ENCODE data around the gene ABHD16A. TPM values are rescaled to one million over a fixed set of nuclear protein-coding genes. Genes with fewer than 3 reads are reported as not detected.

ABHD16A gene
- total RNA-seq, 1 experiment from 2014 or later, result 47.2 TPM

- POLR2A ChIA-PET, result no interaction called here
- H3K9me3 ChIP-seq (ENCODE audit: control insufficient read depth, insufficient read depth, low read depth, low read length), result no peaks in the 10 kb centered on the region
- no peak for TF ChIP-seq TCF7L2 (IDR thresholded peaks at IDR 0.05; ENCODE audit: low read depth, low read length)
- no peak for TF ChIP-seq REST (IDR thresholded peaks at IDR 0.05; ENCODE audit: insufficient read depth in 1 of 2, low read depth in 2 of 2, low read length in 1 of 2)
- TF ChIP-seq CTCF (IDR thresholded peaks at IDR 0.05), result no peak
- TF ChIP-seq SIN3A (IDR thresholded peaks at IDR 0.05; ENCODE audit: borderline replicate concordance, insufficient read depth, low read depth, low read length), result no peak
- TF ChIP-seq POLR2AphosphoS5 (IDR thresholded peaks at IDR 0.05; ENCODE audit: low read depth, low read length), result no peak
- no peak for ATAC-seq
- peaks cover 20% of the 10 kb centered on the region for H3K36me3 ChIP-seq (ENCODE audit: control insufficient read depth, insufficient read depth, low read length)
- CTCF ChIA-PET, result no interaction called here
- intact Hi-C loops (cut with micrococcal nuclease; ENCODE audit: unreplicated experiment) (no loop called here), in situ Hi-C loops (cut with HindIII; ENCODE audit: low pct_unique_long_range_greater_than_20kb, low sequenced_read_pairs) (no loop called here)
- H3K27me3 ChIP-seq (ENCODE audit: control insufficient read depth, insufficient read depth, low read length), result no peaks in the 10 kb centered on the region
- no peak for DNase-seq (ENCODE audit: low read depth, low spot score)
- no peak overlapping the region for H3K4me3 ChIP-seq (ENCODE audit: low read depth in 2 of 2, low read length in 2 of 2)
- BruUV-seq (replicated peaks), result no TSS peak
- H3K27ac ChIP-seq (ENCODE audit: low read length), result no peak overlapping the region
- peaks cover 4% of the 10 kb centered on the region; the same call in 1 of the 2 replicates for H3K4me1 ChIP-seq (ENCODE audit: control insufficient read depth, insufficient read depth, low read length)
Measured at GRCh38 chr6:31641370-31641769, 61.8 kb downstream of the ABHD16A start.

- in situ Hi-C loops (cut with HindIII; ENCODE audit: low pct_unique_long_range_greater_than_20kb, low sequenced_read_pairs), result no loop called here
- no peak for DNase-seq (ENCODE audit: low read depth, low spot score)
- peaks cover 22% of the 10 kb centered on the region for H3K36me3 ChIP-seq (ENCODE audit: control insufficient read depth, insufficient read depth, low read length)
Measured at GRCh38 chr6:31640612-31641011, 62.5 kb downstream of the ABHD16A start.

More at GRCh38 chr6:31640612-31641011, 62.5 kb downstream of the ABHD16A start:
- Histone ChIP-seq H3K4me3 (ENCODE audit: low read depth in 2 of 2, low read length in 2 of 2) (no peak overlapping the region), H3K27me3 (ENCODE audit: control insufficient read depth, insufficient read depth, low read length) (no peaks in the 10 kb centered on the region), H3K9me3 (ENCODE audit: control insufficient read depth, insufficient read depth, low read depth, low read length) (no peaks in the 10 kb centered on the region), H3K4me1 (ENCODE audit: control insufficient read depth, insufficient read depth, low read length) (peaks cover 6% of the 10 kb centered on the region; the same call in 1 of the 2 replicates), H3K27ac (ENCODE audit: low read length) (no peak overlapping the region)
- POLR2A ChIA-PET, result interaction anchor here (0.5 to 3.0 kb wide), 2 partner anchors 11 to 713 kb away, joined by 9 to 11 read pairs; partner anchors contain the start of gene BAG6
- TSS peak; percentile 89 for BruUV-seq (replicated peaks)
- intact Hi-C loops (cut with micrococcal nuclease; ENCODE audit: unreplicated experiment), result no loop called here
- no peak for TF ChIP-seq POLR2AphosphoS5 (IDR thresholded peaks at IDR 0.05; ENCODE audit: low read depth, low read length)
- no peak for TF ChIP-seq SIN3A (IDR thresholded peaks at IDR 0.05; ENCODE audit: borderline replicate concordance, insufficient read depth, low read depth, low read length)
- no peak for TF ChIP-seq REST (IDR thresholded peaks at IDR 0.05; ENCODE audit: insufficient read depth in 1 of 2, low read depth in 2 of 2, low read length in 1 of 2)
- TF ChIP-seq TCF7L2 (IDR thresholded peaks at IDR 0.05; ENCODE audit: low read depth, low read length), result no peak
- no peak for TF ChIP-seq CTCF (IDR thresholded peaks at IDR 0.05)
- no peak for ATAC-seq
- CTCF ChIA-PET, result interaction anchor here (0.5 kb wide), 1 partner anchor 42 kb away, joined by 3 read pairs; no protein-coding TSS in a partner anchor

Measured in Panc1 (cell line).